ENCODE measurements around the gene RBM14.
A peak's percentile ranks its signal among the peaks of the same experiment; 100 is the strongest.
"Not testable (repeated sequence)": the region's sequence is repeated elsewhere in the genome, so short reads cannot be mapped to it uniquely, and the experiment has no call there.

Gene RBM14

GRCh38 chr11:66637557-66638176, 21.2 kb downstream of the RBM14 start:
- DNase-seq, result no peak

DNA sequence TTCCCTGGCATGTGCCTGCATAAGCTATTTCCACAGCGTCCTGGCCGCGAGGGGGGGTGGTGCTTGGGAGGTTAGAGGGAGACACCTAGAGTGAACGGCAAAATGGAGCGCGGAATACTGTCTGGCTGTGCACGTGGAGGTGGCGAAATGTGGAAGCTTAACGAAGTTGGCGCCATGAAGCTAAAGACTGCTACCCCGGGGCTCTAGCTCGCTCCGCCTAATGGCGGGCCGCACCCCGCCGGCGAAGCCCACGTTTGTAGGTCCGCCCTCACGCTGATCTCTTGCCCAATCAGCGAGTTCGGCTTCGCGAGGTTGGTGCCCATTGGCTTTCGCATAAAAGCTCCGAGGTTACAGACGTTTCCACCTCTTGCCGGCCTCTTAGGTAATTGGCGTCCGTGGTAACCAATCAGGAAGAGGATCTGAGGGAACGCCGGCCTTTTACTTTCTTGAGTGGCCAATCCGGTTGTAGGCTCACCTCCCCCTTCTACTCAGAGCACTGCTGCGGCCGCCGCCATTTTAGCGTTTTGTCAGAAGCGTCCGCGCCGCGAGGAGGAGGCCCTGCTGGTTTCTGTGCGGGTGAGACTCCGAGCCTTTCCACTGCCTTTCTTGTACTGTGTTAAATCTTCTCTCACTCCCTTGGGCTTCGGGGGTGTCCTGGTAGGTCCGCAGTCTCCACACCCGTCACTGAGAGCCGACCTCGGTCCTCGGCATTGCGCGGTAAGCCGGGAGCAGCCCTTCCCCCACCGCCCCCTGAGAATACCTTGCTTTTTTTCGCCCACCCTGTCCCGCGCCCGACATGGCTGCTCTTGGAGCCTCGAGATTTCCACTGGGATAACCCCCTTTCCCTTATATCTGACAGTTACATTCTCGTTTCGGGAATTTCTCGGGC, 22.0 kb downstream of the RBM14 start, which contains the start of gene RBM4:
TSS of gene RBM4 (plus strand) at position 527 of the 889 bp plus-strand sequence. CDS start 1,009 bp downstream, outside the sequence.
- peak; percentile 100 for DNase-seq

DNA sequence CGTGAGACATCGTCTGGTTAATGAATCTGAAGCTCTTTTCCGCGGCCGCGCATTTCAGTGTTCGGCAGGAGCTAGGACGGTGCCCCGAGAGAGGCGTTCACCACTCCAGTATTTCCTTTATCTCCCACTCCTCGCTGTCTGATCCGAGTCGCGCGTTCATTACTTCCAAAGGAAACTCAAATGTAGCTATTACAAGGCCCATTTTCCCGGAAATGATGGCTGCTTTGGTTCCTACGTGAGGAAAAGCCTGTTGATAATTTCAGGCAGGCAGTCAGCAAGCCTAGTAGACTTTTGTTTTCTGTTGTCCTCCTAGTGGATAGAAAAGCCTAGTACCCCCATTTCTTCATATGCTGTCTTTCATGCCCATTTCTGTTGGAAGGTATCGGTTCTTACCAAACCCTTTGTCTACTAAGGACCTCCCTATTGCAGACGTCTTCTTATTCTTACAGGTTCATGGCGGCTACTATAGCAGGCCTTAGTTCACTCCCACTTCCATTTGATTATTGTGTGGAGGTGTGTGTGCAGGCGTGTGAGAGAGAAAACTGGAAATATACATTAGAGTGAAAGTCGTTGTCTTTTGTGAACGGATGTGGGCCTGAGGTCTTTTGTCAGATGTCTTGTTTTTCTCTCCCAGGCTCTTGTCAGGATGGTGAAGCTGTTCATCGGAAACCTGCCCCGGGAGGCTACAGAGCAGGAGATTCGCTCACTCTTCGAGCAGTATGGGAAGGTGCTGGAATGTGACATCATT, 22.8 kb downstream of the RBM14 start:
- DNase-seq, result peak; percentile 33

- not testable (repeated sequence) for DNase-seq
Measured at GRCh38 chr11:66639814-66640340, 23.4 kb downstream of the RBM14 start.

DNA sequence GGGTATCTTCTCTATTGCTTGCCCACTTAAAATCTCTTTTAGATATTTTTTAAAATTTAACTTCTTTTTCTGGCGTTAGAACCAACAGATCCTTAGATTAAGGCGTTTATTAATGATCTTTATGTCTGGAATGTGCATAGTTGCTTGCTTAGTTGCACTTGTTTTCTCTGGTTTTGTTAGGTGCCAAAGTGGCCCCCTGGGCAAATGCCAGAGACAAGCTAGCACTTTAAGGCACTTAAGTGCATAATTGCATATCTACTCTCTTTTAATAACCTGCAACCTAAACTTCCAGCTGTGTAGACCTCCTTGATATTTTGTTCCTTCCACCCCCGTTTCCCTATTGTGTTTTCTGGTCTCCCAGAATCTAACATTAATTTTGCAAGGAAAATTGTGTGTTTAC, 25.4 kb downstream of the RBM14 start:
- peak; percentile 35 for DNase-seq

GRCh38 chr11:66643745-66644437, 27.5 kb downstream of the RBM14 start:
- DNase-seq, result no peak

- DNase-seq, result no peak
Measured at GRCh38 chr11:66646828-66647227, 30.4 kb downstream of the RBM14 start.

DNA sequence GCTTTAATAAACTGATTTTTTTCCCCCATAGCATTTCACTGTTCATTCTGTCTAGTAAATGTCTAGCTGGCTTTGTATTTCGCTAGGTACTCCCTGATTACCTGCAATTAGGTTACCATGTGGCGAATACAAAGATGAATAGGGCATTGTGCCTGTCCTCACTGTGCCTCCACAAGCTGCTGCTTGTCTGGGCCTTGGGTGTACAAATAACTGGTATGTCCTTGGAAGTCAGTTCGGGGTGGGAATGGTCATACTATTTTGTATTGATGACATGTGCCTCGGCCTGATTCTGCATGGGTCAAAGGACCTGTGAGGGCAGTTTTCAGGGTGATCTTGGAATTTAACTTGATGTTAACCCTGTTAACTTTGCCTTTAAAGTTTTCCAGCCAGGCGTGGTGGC, 33.5 kb downstream of the RBM14 start:
- DNase-seq, result no peak

- DNase-seq, result no peak
Measured at GRCh38 chr11:66651016-66651415, 34.6 kb downstream of the RBM14 start.

DNA sequence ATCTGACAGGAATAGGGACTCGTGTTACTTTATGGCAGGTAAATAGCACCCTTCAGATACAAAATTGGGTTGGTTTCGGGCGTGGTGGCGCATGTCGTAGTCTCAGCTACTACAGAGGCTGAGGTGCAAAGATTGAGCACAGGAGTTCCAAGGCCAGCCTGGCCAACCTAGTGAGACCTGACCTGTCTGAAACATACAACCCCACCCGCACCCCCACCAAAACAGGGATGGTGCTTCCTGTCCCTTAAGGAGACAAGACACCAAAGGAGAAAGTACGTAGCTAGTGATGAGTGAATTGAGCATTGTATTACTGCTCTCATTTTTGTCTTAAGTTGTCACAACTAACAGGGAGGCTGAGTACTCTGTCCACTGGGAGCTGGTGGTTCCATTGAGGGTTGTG, 36.2 kb downstream of the RBM14 start:
- DNase-seq, result no peak

GRCh38 chr11:66653123-66653522, 36.7 kb downstream of the RBM14 start:
- no peak for DNase-seq

- DNase-seq, result no peak
Measured at GRCh38 chr11:66659763-66660162, 43.3 kb downstream of the RBM14 start.

DNA sequence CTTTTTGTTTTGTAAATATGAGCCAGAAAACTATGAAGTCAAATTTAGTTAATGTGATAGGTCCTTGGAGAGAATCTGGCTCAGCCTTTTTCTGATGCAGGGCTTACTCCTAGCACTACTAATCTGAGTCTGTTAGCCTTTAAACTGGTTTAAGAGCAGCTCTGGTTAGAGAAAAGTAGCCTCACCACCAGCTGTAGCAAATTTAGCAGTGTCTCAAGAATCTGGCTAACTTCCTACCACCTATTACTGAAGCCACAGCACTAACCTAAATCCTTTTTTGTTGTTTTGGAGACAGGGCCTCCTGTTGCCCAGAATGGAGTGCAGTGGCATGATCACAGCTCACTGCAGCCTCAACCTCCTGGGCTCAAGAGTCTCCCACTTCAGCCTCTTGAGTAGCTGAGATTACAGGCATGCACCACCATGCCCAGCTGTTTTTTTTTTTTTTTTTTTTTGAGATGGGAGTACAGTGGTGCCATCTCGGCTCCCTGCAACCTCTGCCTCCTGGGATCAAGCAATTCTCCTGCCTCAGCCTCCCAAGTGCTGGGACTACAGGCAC, 47.4 kb downstream of the RBM14 start:
- no peak for DNase-seq

GRCh38 chr11:66665369-66665768, 48.9 kb downstream of the RBM14 start:
- DNase-seq, result no peak

DNA sequence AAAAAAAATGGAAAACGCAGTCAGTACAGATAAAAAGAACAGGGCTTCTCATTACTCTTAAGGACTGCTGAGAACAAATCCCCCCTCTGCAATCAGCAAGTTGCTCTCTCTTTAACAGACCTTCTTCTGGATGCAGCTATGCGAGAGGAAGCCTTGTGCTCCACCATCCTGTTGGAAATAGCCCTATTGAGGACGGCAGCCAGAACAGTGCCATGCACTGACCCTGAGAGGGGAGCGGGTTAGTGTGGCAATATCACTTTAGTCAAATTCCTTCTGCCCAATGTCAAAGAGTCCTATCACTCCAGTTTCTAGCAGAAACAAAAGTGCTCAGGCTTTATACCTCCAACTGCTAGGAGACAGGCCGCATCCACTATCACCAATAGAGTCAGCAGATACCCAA, 54.4 kb downstream of the RBM14 start:
- DNase-seq, result no peak

DNA sequence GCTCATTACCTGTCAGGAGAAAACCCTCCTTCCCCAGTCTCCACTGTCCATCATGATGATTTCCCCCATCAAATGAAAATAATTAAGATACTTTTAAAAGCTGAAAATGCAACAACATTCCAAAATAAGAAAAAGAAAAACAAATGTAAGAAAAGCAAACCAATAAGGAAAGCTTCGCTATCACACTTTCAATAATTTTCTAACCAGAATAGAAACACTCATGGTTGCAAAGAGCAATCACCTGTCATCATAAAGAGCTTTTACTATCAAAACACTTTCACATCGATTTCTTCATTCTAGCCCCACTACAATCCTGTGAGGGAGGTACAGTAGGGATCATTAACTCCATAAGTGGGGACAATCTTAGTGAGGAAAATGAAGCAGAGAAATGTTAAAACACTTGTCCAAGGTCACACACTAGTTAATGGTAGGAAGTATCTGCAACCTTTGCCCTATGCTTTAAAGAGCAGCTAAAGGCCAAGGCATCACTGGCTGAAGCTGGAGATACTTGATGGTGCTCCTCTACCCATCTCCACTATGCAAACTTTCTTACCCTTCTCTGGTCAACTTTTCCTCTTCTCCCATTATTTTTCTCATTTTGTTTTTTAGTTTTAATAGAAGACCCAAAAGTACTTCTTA, 58.7 kb downstream of the RBM14 start:
- no peak for DNase-seq

GRCh38 chr11:66676282-66676919, 60.0 kb downstream of the RBM14 start:
- DNase-seq, result no peak

Measured in fibroblast of skin of right biceps (primary cell).